IMR-90 (cell line): ENCODE measurements around the gene LAMA2.

ENCODE experiments used
- CTCF ChIP-seq: conservative IDR thresholded peaks from 2 replicates; pipeline ENCODE4 v1.5.1; 2012; ENCODE audit warnings: mild to moderate bottlenecking, low read depth, low read length, improper control_type of control experiment
- RCOR1 ChIP-seq: IDR thresholded peaks from 2 replicates; pipeline ENCODE4 v1.6.1; 2012; ENCODE audit warnings: mild to moderate bottlenecking, low read length, improper control_type of control experiment; ENCODE audit not compliant: insufficient replicate concordance

GRCh38 chr6:128889870-128890269 lies 6.9 kb downstream of the LAMA2 start:
- TF ChIP-seq CTCF (no peak), RCOR1 (no peak)
